Chondrocyte (in vitro differentiated cells): ENCODE data around the gene CREB3L1. TPM values are rescaled to one million over a fixed set of nuclear protein-coding genes. Genes with fewer than 3 reads are reported as not detected.

Experiments
- DNase-seq: peaks from one replicate; pipeline ENCODE4 v3.0.0; 2021; ENCODE audit warnings: mixed read lengths, low spot score
- H3K27ac Mint-ChIP-seq: one replicate; pipeline ENCODE4 v1.8.0; 2021; ENCODE audit warnings: mild to moderate bottlenecking, moderate library complexity, mixed read lengths; ENCODE audit not compliant: unreplicated experiment
- H3K27me3 Mint-ChIP-seq: 2 replicates; pipeline ENCODE4 v1.8.0; 2021; ENCODE audit warnings: low read depth, mixed read lengths
- H3K36me3 Mint-ChIP-seq: 2 replicates; pipeline ENCODE4 v1.8.0; 2021; ENCODE audit warnings: low read depth, mixed read lengths
- H3K4me1 Mint-ChIP-seq: 2 replicates; pipeline ENCODE4 v1.8.0; 2021; ENCODE audit warnings: low read depth, mild to moderate bottlenecking, mixed read lengths
- H3K4me3 Mint-ChIP-seq: one replicate; pipeline ENCODE4 v1.8.0; 2021; ENCODE audit warnings: mild to moderate bottlenecking, moderate library complexity, mixed read lengths; ENCODE audit not compliant: unreplicated experiment
- H3K9me3 Mint-ChIP-seq: 2 replicates; pipeline ENCODE4 v1.8.0; 2021; ENCODE audit warnings: low read depth, mixed read lengths
- total RNA-seq: library from RNA; stranded (reverse); gene quantifications from 3 replicates; pipeline ENCODE4 v1.2.1, GENCODE V29; 2021
- TF ChIP-seq, protein P1 (sequence below): fragments of 200-600 bp; sonication (generic); IDR thresholded peaks from 2 replicates; pipeline ENCODE4 v1.5.0; 2021; ENCODE audit warnings: antibody characterized with exemption, mild to moderate bottlenecking, moderate library complexity

The CREB3L1 gene
- total RNA-seq, 1 donor from 2014 or later, result 192 TPM

DNA sequence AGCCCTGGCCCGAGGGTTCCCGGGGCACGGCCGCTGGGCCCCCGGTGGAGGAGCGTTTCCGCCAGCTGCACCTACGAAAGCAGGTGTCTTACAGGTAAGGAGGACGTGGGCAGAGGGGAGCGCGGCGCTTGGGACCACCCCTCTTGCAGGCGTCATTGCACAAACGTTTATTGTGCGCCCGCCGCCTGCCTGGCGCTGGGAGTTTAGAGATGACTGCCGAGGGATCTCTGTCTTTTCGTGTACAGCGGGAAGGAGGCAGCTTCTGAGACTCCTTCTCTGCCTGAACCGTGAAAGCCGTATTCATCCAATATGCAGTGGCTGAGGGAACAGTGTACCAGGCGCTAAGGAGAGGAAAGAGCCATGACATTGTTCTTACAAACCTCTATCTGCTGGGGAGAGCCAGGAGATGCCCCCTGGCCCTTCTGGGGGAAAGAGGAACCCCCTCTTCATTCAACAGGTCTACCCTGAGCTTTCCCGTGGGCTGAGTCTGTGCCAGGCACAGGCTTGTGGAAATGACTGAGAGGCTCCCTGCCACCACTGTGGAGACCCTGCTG, 56.0 kb downstream of the CREB3L1 start:
- H3K9me3 Mint-ChIP-seq, result no peaks in the 10 kb centered on the region

DNA sequence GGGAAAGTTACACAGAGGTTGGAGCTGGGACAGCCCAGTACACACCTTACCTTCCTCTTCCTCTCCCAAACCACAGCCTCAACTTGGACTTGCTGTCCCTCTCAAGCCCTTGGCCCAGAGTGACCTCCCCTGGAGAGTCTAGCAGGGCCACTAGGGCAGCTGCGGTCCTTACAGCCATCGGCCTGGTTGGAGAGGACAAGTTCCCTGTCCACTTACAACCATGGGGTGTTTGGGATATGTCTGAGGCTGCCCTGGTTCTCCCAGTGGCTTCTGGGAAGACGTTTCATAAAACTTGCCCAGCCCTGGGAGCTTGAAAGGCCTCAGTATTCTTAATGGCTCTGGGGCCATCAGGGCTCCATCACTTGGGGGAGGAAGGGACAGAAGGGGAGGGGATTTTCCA, 56.7 kb downstream of the CREB3L1 start:
- H3K4me1 Mint-ChIP-seq, result peaks cover 38% of the 10 kb centered on the region
- H3K36me3 Mint-ChIP-seq, result no peaks in the 10 kb centered on the region
- no peaks in the 10 kb centered on the region for H3K9me3 Mint-ChIP-seq
- no peak overlapping the region for H3K4me3 Mint-ChIP-seq
- peaks cover 11% of the 10 kb centered on the region for H3K27me3 Mint-ChIP-seq
- TF ChIP-seq, protein P1, sequence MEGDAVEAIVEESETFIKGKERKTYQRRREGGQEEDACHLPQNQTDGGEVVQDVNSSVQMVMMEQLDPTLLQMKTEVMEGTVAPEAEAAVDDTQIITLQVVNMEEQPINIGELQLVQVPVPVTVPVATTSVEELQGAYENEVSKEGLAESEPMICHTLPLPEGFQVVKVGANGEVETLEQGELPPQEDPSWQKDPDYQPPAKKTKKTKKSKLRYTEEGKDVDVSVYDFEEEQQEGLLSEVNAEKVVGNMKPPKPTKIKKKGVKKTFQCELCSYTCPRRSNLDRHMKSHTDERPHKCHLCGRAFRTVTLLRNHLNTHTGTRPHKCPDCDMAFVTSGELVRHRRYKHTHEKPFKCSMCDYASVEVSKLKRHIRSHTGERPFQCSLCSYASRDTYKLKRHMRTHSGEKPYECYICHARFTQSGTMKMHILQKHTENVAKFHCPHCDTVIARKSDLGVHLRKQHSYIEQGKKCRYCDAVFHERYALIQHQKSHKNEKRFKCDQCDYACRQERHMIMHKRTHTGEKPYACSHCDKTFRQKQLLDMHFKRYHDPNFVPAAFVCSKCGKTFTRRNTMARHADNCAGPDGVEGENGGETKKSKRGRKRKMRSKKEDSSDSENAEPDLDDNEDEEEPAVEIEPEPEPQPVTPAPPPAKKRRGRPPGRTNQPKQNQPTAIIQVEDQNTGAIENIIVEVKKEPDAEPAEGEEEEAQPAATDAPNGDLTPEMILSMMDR, result no peak
- DNase-seq, result no peak
- no peak overlapping the region for H3K27ac Mint-ChIP-seq

More for the DNA sequence above, 56.0 kb downstream of the CREB3L1 start:
- H3K4me3 Mint-ChIP-seq, result peak overlapping the region; percentile 41
- H3K36me3 Mint-ChIP-seq, result no peaks in the 10 kb centered on the region
- TF ChIP-seq, protein P1, result no peak
- H3K4me1 Mint-ChIP-seq, result peaks cover 30% of the 10 kb centered on the region
- DNase-seq, result no peak
- H3K27ac Mint-ChIP-seq, result no peak overlapping the region
- H3K27me3 Mint-ChIP-seq, result peaks cover 11% of the 10 kb centered on the region

DNA sequence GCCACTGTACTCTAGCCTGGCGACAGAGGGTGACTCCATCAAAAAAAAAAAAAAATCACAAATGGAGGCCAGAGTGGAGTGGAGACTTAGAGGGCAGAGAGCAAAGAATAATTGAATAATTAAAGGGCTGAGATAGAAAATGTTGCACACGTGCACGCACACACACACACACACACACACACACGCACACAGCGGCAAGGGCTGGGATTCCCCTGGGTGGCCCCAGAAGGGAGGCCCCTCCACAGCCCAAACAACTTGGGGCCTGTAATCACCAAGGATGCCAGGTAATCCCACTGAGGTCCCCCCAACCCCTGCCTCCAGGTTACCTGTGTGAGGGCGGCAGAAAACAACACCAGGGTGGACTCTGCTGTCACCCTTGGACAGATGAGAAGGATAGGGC, 57.8 kb downstream of the CREB3L1 start:
- Mint-ChIP-seq H3K36me3 (no peaks in the 10 kb centered on the region), H3K4me3 (no peak overlapping the region), H3K27ac (no peak overlapping the region), H3K27me3 (peaks cover 11% of the 10 kb centered on the region), H3K9me3 (no peaks in the 10 kb centered on the region), H3K4me1 (peaks cover 41% of the 10 kb centered on the region)
- no peak for DNase-seq
- TF ChIP-seq, protein P1, result no peak

DNA sequence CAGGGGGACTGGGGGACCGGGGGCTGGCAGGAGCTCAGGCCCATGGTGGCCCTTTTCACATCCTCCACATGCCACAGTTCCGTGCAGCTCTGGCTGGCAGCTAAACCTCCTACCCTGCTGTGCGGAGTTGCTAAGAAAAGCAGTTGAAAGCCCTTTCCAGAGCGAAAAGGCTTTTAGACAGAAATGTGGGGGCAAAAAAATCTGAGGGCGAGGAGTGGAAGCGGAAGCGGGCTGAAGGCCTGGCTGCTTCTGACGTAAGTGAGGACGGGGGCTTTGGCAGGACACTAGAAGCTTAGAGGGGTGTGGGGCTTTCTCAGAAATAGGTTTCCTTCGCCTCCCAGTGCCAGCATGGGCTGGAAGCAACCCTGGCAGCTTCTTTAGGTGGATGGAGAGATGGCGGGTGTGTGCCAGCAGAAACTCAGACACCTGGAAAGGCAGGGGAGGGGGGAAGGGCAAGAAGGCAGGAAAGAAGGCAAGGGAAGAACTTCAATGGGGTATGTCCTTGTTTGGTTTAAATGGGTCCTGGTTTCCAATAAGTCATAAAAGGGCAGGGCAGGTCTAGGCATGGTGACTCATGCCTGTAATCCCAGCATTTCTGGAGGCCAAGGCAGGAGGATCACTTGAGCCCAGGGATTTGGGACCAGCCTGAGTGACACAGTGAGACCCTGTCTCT, 58.6 kb downstream of the CREB3L1 start:
- Mint-ChIP-seq H3K36me3 (no peaks in the 10 kb centered on the region), H3K9me3 (no peaks in the 10 kb centered on the region), H3K4me1 (peaks cover 34% of the 10 kb centered on the region), H3K4me3 (no peak overlapping the region), H3K27ac (no peak overlapping the region), H3K27me3 (peaks cover 9% of the 10 kb centered on the region)
- no peak for DNase-seq
- TF ChIP-seq, protein P1, result no peak

DNA sequence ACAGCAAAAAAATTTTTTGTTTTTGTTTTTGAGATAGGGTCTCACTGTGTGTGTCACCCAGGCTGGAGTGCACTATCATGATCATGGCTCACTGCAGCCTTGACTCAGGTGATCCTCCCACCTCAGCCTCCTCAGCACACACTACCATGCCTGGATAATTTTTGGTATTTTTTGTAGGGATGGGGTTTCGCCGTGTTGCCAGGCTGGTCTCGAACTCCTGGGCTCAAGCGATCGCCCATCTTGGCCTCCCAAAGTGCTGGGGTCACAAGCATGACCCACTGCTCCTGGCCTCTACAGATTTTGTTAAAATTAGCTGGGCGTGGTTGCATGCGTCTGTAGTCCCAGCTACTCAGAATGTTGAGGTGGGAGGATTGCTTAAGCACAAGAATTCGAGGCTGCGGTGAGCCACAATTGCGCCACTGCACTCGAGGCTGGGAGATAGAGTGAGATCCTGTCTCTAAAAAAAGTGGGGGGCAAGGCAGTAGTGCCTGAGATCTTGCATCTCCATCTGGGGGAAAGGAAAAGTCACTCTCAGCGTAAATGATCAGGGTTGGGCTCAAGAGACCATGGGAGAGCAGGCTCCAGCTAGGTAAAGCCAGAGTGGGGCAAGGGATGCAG, 59.2 kb downstream of the CREB3L1 start:
- H3K27ac Mint-ChIP-seq, result no peak overlapping the region
- DNase-seq, result no peak
- TF ChIP-seq, protein P1, result no peak
- peaks cover 31% of the 10 kb centered on the region for H3K4me1 Mint-ChIP-seq
- H3K27me3 Mint-ChIP-seq, result peaks cover 3% of the 10 kb centered on the region
- H3K36me3 Mint-ChIP-seq, result no peaks in the 10 kb centered on the region
- no peak overlapping the region for H3K4me3 Mint-ChIP-seq
- no peaks in the 10 kb centered on the region for H3K9me3 Mint-ChIP-seq
